ENCODE results near the gene TRIO. TPM values are rescaled to one million over a fixed set of nuclear protein-coding genes. Genes with fewer than 3 reads are reported as not detected.
A peak's percentile ranks its signal among the peaks of the same experiment; 100 is the strongest.

The TRIO gene
- total RNA-seq, 6 experiments from 2014 or later, result 167 to 219 (median 190) TPM

DNA sequence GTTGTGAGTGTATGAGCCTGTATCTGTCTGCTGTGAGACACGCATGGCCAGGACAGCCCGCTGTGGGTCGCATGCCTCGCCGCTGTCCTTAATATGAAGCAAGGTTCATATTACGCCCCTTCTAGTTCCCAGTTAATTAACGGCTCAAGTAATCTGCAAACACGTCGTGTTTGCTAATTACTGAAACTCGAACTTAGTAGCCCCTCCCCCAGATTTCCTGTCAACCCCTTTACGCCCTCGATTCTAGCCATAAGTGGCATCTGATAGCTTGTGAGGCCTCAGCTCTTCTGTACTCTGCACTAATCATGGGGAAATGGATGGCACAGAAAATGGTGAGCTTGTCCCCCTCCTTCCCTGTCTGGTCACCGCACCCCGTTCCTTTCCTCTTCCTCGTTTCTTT lies 321.5 kb downstream of the TRIO start:
- no peak for DNase-seq
- Mint-ChIP-seq H3K27ac (peak overlapping the region; percentile 71), H3K27me3 (ENCODE audit: insufficient read depth) (peaks cover 21% of the 10 kb centered on the region), H3K36me3 (ENCODE audit: low read depth) (peaks cover 68% of the 10 kb centered on the region), H3K9me3 (no peaks in the 10 kb centered on the region), H3K4me3 (peak overlapping the region; percentile 62; the same call in 1 of the 2 replicates), H3K4me1 (ENCODE audit: low read depth) (peaks cover 72% of the 10 kb centered on the region)
- TF ChIP-seq, protein P1, sequence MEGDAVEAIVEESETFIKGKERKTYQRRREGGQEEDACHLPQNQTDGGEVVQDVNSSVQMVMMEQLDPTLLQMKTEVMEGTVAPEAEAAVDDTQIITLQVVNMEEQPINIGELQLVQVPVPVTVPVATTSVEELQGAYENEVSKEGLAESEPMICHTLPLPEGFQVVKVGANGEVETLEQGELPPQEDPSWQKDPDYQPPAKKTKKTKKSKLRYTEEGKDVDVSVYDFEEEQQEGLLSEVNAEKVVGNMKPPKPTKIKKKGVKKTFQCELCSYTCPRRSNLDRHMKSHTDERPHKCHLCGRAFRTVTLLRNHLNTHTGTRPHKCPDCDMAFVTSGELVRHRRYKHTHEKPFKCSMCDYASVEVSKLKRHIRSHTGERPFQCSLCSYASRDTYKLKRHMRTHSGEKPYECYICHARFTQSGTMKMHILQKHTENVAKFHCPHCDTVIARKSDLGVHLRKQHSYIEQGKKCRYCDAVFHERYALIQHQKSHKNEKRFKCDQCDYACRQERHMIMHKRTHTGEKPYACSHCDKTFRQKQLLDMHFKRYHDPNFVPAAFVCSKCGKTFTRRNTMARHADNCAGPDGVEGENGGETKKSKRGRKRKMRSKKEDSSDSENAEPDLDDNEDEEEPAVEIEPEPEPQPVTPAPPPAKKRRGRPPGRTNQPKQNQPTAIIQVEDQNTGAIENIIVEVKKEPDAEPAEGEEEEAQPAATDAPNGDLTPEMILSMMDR (IDR thresholded peaks at IDR 0.05), result no peak

DNA sequence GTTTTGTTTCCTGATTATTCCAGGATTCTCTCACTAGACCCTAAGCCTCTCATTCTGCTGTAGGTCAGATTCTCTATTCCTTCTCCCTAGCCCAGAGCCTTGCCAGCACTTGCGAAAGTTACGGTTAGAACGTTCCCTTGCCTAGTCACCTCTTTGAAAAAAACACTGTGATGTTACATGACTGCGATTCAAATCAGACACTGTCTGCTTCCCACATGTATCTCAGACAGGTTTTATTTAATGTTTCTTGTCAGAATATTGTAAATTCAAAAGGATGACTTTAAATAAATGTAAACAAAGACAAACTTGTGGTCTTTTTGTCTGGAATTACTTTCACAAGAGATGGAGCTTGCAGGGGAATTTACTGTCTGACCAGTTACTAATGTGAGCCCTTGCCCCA lies 322.0 kb downstream of the TRIO start:
- Mint-ChIP-seq H3K4me1 (ENCODE audit: low read depth) (peaks cover 76% of the 10 kb centered on the region), H3K27ac (peak overlapping the region; percentile 71), H3K36me3 (ENCODE audit: low read depth) (peaks cover 69% of the 10 kb centered on the region), H3K4me3 (peak overlapping the region; percentile 62; the same call in 1 of the 2 replicates), H3K9me3 (no peaks in the 10 kb centered on the region), H3K27me3 (ENCODE audit: insufficient read depth) (peaks cover 24% of the 10 kb centered on the region)
- no peak for DNase-seq
- TF ChIP-seq, protein P1 (IDR thresholded peaks at IDR 0.05), result no peak

- peaks cover 71% of the 10 kb centered on the region for H3K36me3 Mint-ChIP-seq (ENCODE audit: low read depth)
- peaks cover 83% of the 10 kb centered on the region for H3K4me1 Mint-ChIP-seq (ENCODE audit: low read depth)
- H3K9me3 Mint-ChIP-seq, result no peaks in the 10 kb centered on the region
These were observed 322.6 kb downstream of the TRIO start for GRCh38 chr5:14465776-14466175.

DNA sequence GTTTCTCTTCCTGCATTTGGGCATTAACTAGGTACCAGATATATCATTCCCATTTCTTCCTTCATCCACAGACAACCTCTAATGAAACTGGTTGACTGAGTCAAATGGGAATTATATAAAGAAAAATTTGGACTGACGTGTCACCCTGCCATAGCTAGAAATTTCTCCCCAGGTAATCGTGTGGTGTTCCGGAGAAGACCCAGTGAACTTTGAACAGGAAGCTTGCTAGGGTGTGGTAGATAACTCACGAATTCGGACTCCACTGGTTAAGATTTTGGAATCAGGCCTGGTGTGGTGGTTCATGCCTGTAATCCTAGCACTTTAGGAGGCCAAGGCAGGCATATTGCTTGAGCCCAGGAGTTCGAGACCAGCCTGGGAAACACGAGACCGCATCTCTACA lies 324.1 kb downstream of the TRIO start:
- Mint-ChIP-seq H3K9me3 (no peaks in the 10 kb centered on the region), H3K36me3 (ENCODE audit: low read depth) (peaks cover 77% of the 10 kb centered on the region)
- TF ChIP-seq, protein P1 (IDR thresholded peaks at IDR 0.05), result no peak

More at GRCh38 chr5:14465776-14466175, 322.6 kb downstream of the TRIO start:
- H3K27me3 Mint-ChIP-seq (ENCODE audit: insufficient read depth), result peaks cover 19% of the 10 kb centered on the region
- H3K4me3 Mint-ChIP-seq, result no peak overlapping the region
- H3K27ac Mint-ChIP-seq, result peak overlapping the region; percentile 38
- DNase-seq, result no peak
- TF ChIP-seq, protein P1 (IDR thresholded peaks at IDR 0.05), result no peak

DNA sequence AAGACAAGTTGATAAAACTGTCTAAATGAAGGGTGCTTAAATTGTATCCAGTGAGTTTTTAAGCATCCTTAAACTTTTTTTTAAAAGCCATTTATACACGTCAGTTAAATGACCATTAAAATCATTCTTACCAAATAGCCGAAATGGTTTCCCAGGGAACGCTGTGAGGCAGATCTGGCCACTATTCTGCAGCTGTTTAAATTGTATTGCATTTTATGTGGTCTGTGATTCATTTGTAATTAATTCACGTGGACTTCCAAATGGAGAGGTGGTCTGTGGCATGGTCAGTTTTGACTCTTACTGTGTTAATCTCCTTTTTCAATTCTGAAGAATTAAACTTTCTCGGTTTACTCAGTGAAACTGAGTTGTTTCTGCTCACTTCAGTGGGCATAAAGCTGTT lies 324.7 kb downstream of the TRIO start:
- DNase-seq, result no peak

More for the DNA sequence above, 324.1 kb downstream of the TRIO start:
- Mint-ChIP-seq H3K27me3 (ENCODE audit: insufficient read depth) (peaks cover 11% of the 10 kb centered on the region), H3K27ac (peak overlapping the region; percentile 24; the same call in 1 of the 2 replicates), H3K4me1 (ENCODE audit: low read depth) (peaks cover 89% of the 10 kb centered on the region), H3K4me3 (no peak overlapping the region)
- no peak for DNase-seq

More for the DNA sequence above, 324.7 kb downstream of the TRIO start:
- Mint-ChIP-seq H3K4me3 (no peak overlapping the region), H3K27me3 (ENCODE audit: insufficient read depth) (peaks cover 11% of the 10 kb centered on the region), H3K9me3 (no peaks in the 10 kb centered on the region), H3K4me1 (ENCODE audit: low read depth) (peaks cover 85% of the 10 kb centered on the region), H3K27ac (peak overlapping the region; percentile 77), H3K36me3 (ENCODE audit: low read depth) (peaks cover 74% of the 10 kb centered on the region)
- TF ChIP-seq, protein P1 (IDR thresholded peaks at IDR 0.05), result no peak

Data from HFFc6 (cell line).